Subcutaneous adipose tissue (tissue), 4 donors: ENCODE results near the gene CCS. TPM values are rescaled to one million over a fixed set of nuclear protein-coding genes. Genes with fewer than 3 reads are reported as not detected.

Experiments
- CTCF ChIP-seq: fragments of 450-650 bp; IDR thresholded peaks from one replicate; pipeline ENCODE4 v1.5.1; 2016; ENCODE audit warnings: low read depth, mild to moderate bottlenecking, control low read depth, antibody characterized with exemption, moderate library complexity
- total RNA-seq, 4 donors: library from RNA; depleted of rRNA; stranded (reverse); fragments of >200 nt; gene quantifications; one replicate each; pipeline ENCODE4 v1.1.0, GENCODE V29; 2016

Gene CCS
- total RNA-seq, 4 donors from 2014 or later = 17.6 to 35.6 (median 24.0) TPM

- no peak for TF ChIP-seq CTCF
Measured at GRCh38 chr11:66589996-66590675, 2.8 kb upstream of the CCS start.

- no peak for TF ChIP-seq CTCF
Measured at GRCh38 chr11:66591175-66591574, 1.8 kb upstream of the CCS start.

GRCh38 chr11:66593303-66593635 is 284 bp downstream of the CCS start:
- TF ChIP-seq CTCF = no peak

GRCh38 chr11:66593650-66594049 is 665 bp downstream of the CCS start:
- TF ChIP-seq CTCF = no peak

DNA sequence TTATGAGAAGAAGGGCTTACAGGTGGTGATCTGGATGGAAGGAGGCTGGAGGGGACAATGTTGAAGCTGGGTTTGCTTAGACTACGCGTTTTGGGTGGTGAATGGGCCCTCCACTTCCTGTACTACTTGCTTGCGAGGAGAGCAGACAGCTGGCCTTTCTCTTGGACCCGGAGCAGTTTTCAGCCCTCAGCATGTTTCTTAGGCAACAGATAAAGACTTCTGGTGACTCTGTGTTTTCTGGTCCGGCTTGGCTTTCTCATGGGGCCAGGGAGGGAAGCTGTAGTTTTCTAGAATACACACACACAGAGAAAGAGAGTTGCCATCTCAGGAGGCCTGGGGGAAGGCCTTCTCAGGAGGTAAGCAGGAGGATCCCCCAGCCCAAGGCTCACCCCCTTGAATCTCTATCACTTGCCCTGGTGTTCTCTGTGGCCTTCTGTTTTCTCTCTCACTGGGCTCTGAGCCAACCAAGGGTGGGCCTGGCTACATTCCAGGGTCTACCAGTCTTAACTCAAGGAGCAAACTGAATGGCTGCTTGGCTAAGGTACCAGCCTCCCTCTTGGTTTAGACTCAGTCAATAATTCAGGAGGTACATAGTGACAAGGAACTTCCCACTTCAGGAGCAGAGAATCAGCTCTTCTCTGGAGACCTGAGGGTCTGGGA is 2.4 kb downstream of the CCS start:
- TF ChIP-seq CTCF = no peak

DNA sequence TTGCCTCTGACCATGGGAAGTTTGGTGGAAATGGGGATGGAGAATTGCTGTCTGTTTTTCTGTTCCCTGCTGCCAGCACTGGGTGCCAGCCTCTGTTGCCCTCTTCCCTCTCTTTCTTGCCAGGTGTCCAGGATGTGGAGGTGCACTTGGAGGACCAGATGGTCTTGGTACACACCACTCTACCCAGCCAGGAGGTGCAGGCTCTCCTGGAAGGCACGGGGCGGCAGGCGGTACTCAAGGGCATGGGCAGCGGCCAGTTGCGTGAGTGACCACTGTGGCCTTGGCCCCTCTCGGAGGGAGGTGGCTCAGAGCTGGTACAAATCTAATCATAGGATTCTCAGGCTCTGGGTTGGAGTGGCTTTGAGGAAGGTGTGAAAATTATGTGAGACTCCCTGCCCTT is 6.0 kb downstream of the CCS start:
- TF ChIP-seq CTCF = no peak

DNA sequence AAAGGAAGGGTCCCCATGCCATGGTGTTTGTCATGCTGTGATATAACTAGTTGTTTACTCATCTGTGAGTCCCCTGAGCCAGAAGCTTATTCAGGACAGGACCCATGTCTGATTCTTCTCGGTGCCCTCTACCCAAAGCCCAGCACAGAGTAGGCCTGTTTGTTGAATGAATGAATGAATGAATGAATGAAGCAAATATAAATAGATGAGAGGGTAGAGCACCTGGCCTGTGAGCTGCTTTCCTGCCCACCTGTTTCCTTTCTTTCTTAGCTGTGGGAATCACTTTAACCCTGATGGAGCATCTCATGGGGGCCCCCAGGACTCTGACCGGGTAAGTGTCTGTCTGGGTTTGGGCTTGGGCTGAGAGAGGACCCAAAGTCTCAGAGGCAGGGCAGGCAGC is 7.2 kb downstream of the CCS start:
- no peak for TF ChIP-seq CTCF
